AG10803 (cell line): ENCODE data around the gene GDF7.

Experiments
- DNase-seq: peaks from one replicate; pipeline ENCODE4 v3.0.0; 2010; ENCODE audit warnings: low read depth
- H3K4me3 ChIP-seq: 2 replicates; pipeline ENCODE4 v1.5.1; 2011; ENCODE audit warnings: mild to moderate bottlenecking, low read length, control low read depth
- TF ChIP-seq, protein P1 (sequence below): conservative IDR thresholded peaks from 2 replicates; pipeline ENCODE4 v1.5.1; 2011; ENCODE audit warnings: mild to moderate bottlenecking, low read length, control low read depth, inconsistent platforms

Gene GDF7

DNA sequence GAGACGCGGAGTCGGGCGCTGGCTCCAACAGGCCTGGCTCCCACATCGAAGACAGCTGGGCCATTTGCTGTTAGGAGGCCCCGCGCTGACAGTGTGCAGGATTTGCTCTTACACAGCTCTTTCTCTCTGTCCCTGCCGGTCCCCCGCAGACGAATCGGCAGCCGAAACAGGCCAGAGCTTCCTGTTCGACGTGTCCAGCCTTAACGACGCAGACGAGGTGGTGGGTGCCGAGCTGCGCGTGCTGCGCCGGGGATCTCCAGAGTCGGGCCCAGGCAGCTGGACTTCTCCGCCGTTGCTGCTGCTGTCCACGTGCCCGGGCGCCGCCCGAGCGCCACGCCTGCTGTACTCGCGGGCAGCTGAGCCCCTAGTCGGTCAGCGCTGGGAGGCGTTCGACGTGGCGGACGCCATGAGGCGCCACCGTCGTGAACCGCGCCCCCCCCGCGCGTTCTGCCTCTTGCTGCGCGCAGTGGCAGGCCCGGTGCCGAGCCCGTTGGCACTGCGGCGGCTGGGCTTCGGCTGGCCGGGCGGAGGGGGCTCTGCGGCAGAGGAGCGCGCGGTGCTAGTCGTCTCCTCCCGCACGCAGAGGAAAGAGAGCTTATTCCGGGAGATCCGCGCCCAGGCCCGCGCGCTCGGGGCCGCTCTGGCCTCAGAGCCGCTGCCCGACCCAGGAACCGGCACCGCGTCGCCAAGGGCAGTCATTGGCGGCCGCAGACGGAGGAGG lies 3.5 kb downstream of the GDF7 start:
- H3K4me3 ChIP-seq: no peak overlapping the region
- no peak for DNase-seq
- TF ChIP-seq, protein P1, sequence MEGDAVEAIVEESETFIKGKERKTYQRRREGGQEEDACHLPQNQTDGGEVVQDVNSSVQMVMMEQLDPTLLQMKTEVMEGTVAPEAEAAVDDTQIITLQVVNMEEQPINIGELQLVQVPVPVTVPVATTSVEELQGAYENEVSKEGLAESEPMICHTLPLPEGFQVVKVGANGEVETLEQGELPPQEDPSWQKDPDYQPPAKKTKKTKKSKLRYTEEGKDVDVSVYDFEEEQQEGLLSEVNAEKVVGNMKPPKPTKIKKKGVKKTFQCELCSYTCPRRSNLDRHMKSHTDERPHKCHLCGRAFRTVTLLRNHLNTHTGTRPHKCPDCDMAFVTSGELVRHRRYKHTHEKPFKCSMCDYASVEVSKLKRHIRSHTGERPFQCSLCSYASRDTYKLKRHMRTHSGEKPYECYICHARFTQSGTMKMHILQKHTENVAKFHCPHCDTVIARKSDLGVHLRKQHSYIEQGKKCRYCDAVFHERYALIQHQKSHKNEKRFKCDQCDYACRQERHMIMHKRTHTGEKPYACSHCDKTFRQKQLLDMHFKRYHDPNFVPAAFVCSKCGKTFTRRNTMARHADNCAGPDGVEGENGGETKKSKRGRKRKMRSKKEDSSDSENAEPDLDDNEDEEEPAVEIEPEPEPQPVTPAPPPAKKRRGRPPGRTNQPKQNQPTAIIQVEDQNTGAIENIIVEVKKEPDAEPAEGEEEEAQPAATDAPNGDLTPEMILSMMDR: no peak

DNA sequence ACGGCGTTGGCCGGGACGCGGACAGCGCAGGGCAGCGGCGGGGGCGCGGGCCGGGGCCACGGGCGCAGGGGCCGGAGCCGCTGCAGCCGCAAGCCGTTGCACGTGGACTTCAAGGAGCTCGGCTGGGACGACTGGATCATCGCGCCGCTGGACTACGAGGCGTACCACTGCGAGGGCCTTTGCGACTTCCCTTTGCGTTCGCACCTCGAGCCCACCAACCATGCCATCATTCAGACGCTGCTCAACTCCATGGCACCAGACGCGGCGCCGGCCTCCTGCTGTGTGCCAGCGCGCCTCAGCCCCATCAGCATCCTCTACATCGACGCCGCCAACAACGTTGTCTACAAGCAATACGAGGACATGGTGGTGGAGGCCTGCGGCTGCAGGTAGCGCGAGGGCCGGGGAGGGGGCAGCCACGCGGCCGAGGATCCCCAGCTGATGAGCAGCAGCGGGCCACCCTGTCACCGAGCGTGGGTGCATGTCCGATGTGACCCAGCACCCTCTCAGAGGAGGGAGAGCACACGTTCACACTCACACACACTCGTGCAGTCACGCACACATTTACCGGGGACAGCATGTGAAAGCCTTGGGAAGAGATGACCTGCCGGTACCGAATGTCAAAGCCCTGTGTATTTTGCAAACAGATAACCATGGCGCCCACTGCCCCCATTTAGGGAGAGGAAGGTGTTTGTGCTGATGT lies 4.2 kb downstream of the GDF7 start:
- H3K4me3 ChIP-seq: no peak overlapping the region
- DNase-seq: no peak
- TF ChIP-seq, protein P1: no peak

- H3K4me3 ChIP-seq: no peak overlapping the region
- no peak for DNase-seq
- TF ChIP-seq, protein P1: no peak
These were observed 4.8 kb downstream of the GDF7 start for GRCh38 chr2:20671736-20672080.

- TF ChIP-seq, protein P1: no peak
- no peak for DNase-seq
- no peak overlapping the region for H3K4me3 ChIP-seq
These were observed 5.4 kb downstream of the GDF7 start for GRCh38 chr2:20672201-20672951.

- no peak for DNase-seq
- TF ChIP-seq, protein P1: no peak
These were observed 6.9 kb downstream of the GDF7 start for GRCh38 chr2:20673686-20674308.

DNA sequence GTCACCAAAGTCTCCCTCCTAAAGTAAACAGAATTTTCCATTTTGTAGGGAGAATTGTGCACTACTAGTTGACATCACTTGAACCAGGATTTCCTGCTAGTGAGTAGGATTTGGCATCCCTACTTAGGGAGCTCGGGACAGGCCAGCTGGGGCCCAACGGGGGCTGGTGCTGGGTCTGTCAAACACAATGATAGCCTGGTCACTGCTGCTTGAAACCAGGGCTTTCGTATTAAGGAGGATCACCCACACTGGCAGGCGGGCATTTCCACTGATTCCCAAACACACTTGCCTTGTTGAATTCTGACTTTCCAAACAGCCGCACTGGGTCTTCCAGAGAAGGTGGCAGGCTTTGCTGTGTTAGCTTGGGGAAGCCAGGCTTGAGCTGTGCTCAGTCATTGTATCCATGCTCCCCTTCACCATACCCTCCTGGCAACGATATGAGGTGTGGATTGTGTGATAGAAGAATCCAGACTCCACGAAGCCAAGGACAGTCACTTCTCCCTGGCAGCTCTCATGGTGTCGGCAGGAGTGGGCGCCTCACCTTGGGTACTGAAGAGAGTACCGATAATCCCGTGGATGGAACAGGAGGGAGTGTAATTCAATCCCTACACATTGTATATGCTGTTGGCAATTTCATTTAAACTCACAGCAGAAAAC lies 7.5 kb downstream of the GDF7 start:
- no peak for DNase-seq
- TF ChIP-seq, protein P1: no peak
- no peak overlapping the region for H3K4me3 ChIP-seq

More at GRCh38 chr2:20673686-20674308, 6.9 kb downstream of the GDF7 start:
- H3K4me3 ChIP-seq: no peak overlapping the region
